Measurements from ENCODE around the gene CBARP. TPM values are rescaled to one million over a fixed set of nuclear protein-coding genes. Genes with fewer than 3 reads are reported as not detected.

Gene CBARP
- total and polyA plus RNA-seq, 2 of the 13 experiments (the other 11 are each of a cell fraction or from before 2014, with no cell fraction given) = 1.2 to 1.4 TPM

DNA sequence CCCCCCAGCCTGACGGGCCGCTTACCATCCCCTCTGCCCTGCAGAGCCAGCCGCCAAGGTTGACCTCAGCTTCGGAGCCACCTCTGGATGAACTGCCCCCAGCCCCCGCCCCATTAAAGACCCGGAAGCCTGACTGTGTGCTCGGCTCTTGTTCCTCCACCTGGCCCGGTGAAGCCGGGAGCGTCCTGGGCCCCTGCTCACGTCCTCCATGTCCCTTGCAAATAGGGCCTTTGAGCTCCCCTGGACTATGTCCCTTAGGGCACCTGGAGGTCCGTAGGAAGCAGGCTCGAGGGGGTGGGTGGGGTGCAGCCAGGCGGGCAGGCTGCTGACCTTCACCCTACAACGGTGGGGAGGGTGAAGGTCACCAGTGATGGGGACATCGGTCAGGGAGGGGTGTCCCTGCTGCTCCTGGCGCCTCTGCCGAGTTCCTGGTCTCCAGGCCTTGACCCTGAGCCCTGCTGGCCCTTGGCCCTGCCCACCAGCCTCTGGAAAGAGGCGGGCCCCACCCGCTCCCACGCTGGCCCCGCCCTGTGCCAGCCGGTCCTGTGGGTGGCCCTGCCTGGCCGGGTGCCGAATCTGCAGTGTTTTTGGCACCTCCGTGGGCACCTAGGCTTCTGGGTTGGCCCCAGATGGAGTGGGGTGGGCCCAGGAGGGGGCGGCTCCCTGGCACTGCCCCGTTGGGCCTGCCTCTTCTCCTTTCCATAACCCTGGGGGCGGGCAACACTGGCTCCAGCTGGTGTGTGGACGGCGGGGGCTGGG is 7.1 kb upstream of the CBARP start (continued):
- TF ChIP-seq, protein P1, sequence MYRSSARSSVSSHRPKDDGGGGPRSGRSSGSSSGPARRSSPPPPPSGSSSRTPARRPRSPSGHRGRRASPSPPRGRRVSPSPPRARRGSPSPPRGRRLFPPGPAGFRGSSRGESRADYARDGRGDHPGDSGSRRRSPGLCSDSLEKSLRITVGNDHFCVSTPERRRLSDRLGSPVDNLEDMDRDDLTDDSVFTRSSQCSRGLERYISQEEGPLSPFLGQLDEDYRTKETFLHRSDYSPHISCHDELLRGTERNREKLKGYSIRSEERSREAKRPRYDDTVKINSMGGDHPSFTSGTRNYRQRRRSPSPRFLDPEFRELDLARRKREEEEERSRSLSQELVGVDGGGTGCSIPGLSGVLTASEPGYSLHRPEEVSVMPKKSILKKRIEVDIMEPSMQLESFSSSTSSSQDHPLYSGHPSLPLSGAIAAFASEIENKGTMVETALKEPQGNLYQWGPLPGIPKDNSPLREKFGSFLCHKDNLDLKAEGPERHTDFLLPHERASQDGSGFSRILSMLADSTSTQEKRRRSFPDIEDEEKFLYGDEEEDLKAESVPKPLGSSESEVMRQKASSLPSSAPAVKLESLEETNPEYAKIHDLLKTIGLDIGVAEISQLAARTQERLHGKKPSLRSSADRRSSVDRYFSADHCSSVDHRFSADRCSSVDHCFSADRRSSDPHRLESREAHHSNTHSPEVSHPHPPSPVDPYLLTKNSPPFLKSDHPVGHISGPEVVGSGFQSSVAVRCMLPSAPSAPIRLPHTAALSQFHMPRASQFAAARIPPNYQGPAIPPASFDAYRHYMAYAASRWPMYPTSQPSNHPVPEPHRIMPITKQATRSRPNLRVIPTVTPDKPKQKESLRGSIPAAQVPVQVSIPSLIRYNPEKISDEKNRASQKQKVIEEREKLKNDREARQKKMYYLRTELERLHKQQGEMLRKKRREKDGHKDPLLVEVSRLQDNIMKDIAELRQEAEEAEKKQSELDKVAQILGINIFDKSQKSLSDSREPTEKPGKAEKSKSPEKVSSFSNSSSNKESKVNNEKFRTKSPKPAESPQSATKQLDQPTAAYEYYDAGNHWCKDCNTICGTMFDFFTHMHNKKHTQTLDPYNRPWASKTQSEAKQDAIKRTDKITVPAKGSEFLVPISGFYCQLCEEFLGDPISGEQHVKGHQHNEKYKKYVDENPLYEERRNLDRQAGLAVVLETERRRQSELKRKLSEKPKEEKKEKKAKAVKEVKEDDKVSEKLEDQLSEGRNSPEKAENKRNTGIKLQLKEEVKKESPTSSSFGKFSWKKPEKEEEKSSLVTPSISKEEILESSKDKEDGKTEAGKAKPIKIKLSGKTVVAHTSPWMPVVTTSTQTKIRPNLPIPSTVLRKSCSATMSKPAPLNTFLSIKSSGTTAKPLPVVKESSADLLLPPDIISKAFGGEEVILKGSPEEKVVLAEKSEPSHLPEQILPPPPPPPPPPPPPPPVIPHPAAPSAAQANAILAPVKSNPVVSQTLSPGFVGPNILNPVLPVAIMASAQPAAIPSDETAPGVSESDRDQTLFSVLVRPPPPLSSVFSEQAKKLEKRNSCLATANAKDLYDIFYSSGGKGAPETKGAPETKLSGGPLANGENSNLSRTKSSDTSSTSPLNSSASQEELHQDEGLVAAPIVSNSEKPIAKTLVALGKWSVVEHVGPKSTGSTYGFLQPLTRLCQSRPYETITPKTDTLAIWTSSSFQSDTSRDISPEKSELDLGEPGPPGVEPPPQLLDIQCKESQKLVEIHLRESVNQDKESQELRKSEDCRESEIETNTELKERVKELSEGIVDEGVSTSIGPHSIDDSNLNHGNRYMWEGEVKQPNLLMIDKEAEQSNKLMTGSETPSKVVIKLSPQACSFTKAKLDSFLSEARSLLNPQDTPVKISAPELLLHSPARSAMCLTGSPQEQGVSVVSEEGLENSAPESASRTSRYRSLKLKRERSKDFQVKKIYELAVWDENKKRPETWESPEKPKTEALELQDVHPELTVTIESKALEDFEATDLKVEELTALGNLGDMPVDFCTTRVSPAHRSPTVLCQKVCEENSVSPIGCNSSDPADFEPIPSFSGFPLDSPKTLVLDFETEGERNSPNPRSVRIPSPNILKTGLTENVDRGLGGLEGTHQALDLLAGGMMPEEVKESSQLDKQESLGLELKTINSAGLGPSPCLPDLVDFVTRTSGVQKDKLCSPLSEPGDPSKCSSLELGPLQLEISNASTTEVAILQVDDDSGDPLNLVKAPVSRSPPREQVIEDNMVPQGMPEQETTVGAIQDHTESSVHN (CRISPR knock-in tag; IDR thresholded peaks at IDR 0.05) = no peak; the same call in 1 of the 2 replicates
- TF ChIP-seq NRL (CRISPR knock-in tag; IDR thresholded peaks at IDR 0.05; ENCODE audit: borderline replicate concordance) (no peak; the same call in 1 of the 2 replicates), ZSCAN22 (CRISPR knock-in tag; IDR thresholded peaks at IDR 0.05) (no peak), TMF1 (CRISPR knock-in tag; IDR thresholded peaks at IDR 0.05; ENCODE audit: low read depth) (no peak), ZNF549 (CRISPR knock-in tag; IDR thresholded peaks at IDR 0.05) (no peak), CHD4 (IDR thresholded peaks at IDR 0.05; ENCODE audit: borderline replicate concordance, low read length) (no peak; the same call in 1 of the 2 replicates), SRSF1 (optimal IDR thresholded peaks at IDR 0.05; ENCODE audit: low read depth, low read length) (peak; percentile 71), ZNF720 (CRISPR knock-in tag; IDR thresholded peaks at IDR 0.05) (no peak), ZMAT3 (CRISPR knock-in tag; conservative IDR thresholded peaks at IDR 0.05) (peak; percentile 94), ZNF121 (CRISPR knock-in tag; IDR thresholded peaks at IDR 0.05) (peak; percentile 51; the same call in 1 of the 2 replicates)
- TF ChIP-seq, protein P2, sequence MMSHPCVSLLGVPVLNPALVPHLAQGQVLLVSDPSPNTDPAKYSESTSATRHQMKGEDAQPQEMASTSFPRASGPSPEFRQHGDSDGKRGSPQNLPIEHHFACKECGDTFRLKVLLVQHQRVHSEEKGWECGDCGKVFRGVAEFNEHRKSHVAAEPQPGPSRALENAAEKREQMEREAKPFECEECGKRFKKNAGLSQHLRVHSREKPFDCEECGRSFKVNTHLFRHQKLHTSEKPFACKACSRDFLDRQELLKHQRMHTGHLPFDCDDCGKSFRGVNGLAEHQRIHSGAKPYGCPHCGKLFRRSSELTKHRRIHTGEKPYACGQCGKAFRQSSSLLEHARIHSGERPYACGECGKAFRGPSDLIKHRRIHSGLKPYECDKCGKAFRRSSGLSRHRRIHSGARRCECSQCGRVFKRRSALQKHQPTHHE (CRISPR knock-in tag; IDR thresholded peaks at IDR 0.05; ENCODE audit: borderline replicate concordance) = no peak
- TF ChIP-seq, protein P3, sequence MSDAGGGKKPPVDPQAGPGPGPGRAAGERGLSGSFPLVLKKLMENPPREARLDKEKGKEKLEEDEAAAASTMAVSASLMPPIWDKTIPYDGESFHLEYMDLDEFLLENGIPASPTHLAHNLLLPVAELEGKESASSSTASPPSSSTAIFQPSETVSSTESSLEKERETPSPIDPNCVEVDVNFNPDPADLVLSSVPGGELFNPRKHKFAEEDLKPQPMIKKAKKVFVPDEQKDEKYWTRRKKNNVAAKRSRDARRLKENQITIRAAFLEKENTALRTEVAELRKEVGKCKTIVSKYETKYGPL (CRISPR knock-in tag; IDR thresholded peaks at IDR 0.05) = no peak
- TF ChIP-seq, protein P4, sequence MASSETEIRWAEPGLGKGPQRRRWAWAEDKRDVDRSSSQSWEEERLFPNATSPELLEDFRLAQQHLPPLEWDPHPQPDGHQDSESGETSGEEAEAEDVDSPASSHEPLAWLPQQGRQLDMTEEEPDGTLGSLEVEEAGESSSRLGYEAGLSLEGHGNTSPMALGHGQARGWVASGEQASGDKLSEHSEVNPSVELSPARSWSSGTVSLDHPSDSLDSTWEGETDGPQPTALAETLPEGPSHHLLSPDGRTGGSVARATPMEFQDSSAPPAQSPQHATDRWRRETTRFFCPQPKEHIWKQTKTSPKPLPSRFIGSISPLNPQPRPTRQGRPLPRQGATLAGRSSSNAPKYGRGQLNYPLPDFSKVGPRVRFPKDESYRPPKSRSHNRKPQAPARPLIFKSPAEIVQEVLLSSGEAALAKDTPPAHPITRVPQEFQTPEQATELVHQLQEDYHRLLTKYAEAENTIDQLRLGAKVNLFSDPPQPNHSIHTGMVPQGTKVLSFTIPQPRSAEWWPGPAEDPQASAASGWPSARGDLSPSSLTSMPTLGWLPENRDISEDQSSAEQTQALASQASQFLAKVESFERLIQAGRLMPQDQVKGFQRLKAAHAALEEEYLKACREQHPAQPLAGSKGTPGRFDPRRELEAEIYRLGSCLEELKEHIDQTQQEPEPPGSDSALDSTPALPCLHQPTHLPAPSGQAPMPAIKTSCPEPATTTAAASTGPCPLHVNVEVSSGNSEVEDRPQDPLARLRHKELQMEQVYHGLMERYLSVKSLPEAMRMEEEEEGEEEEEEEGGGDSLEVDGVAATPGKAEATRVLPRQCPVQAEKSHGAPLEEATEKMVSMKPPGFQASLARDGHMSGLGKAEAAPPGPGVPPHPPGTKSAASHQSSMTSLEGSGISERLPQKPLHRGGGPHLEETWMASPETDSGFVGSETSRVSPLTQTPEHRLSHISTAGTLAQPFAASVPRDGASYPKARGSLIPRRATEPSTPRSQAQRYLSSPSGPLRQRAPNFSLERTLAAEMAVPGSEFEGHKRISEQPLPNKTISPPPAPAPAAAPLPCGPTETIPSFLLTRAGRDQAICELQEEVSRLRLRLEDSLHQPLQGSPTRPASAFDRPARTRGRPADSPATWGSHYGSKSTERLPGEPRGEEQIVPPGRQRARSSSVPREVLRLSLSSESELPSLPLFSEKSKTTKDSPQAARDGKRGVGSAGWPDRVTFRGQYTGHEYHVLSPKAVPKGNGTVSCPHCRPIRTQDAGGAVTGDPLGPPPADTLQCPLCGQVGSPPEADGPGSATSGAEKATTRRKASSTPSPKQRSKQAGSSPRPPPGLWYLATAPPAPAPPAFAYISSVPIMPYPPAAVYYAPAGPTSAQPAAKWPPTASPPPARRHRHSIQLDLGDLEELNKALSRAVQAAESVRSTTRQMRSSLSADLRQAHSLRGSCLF (CRISPR knock-in tag; IDR thresholded peaks at IDR 0.05; ENCODE audit: borderline replicate concordance) = no peak
